Kidney (tissue), 14 donors: ENCODE results near the gene GYS1. TPM values are rescaled to one million over a fixed set of nuclear protein-coding genes. Genes with fewer than 3 reads are reported as not detected.

Source experiments
- DNase-seq, 5 donors: peaks; one replicate each; pipeline ENCODE4 v3.0.0-alpha.2; 2013 to 2020
- FAIRE-seq: peaks from 2 replicates; lab custom pipeline; 2012; peaks lifted over from hg19 to GRCh38; lab: Jason Lieb, UNC
- H3K27ac ChIP-seq, 2 donors: one replicate each; pipeline ENCODE4 v1.7.0; 2013; ENCODE audit warnings: low read depth in 2 of 2, low read length in 2 of 2, inconsistent platforms in 1 of 2
- H3K27me3 ChIP-seq: one replicate; pipeline ENCODE4 v1.7.1; 2013; ENCODE audit warnings: low read length, inconsistent platforms; ENCODE audit not compliant: control insufficient read depth, insufficient read depth
- H3K36me3 ChIP-seq, 3 donors: one replicate each; pipeline versions ENCODE4 v1.7.0 to v1.7.1; 2013; ENCODE audit warnings: low read length in 3 of 3, control low read depth in 1 of 3, inconsistent platforms in 1 of 3; ENCODE audit not compliant: insufficient read depth in 3 of 3, control insufficient read depth in 2 of 3
- H3K4me1 ChIP-seq, 3 donors: one replicate each; pipeline versions ENCODE4 v1.7.0 to v1.7.1; 2013; ENCODE audit warnings: low read length in 3 of 3, inconsistent platforms in 1 of 3, low read depth in 1 of 3; ENCODE audit not compliant: control insufficient read depth in 2 of 3, insufficient read depth in 2 of 3
- H3K4me3 ChIP-seq, 3 donors: one replicate each; pipeline versions ENCODE4 v1.7.0 to v1.8.1; 2013; ENCODE audit warnings: low read length in 3 of 3, control low read depth in 1 of 3, inconsistent platforms in 1 of 3
- H3K9ac ChIP-seq, 3 donors: one replicate each; pipeline versions ENCODE4 v1.7.0 to v1.7.1; 2013; ENCODE audit warnings: low read length in 3 of 3, control low read depth in 1 of 3, inconsistent platforms in 1 of 3
- H3K9me3 ChIP-seq, 3 donors: one replicate each; pipeline versions ENCODE4 v1.7.0 to v1.7.1; 2013; ENCODE audit warnings: low read length in 3 of 3, control low read depth in 1 of 3, inconsistent platforms in 1 of 3; ENCODE audit not compliant: control insufficient read depth in 2 of 3, insufficient read depth in 1 of 3
- CTCF ChIP-seq: IDR thresholded peaks from 3 replicates; pipeline ENCODE4 v1.5.1; 2012; ENCODE audit warnings: mild to moderate bottlenecking, moderate library complexity, borderline replicate concordance; ENCODE audit not compliant: insufficient read depth; ENCODE audit errors: extremely low read depth
- intact Hi-C: fragments of 100-400 bp; cut with DNase I; formaldehyde crosslinking; loops from one replicate; pipeline ENCODE4 v1.11.1; 2022
- polyA plus RNA-seq: library from polyadenylated mRNA; stranded (reverse); fragments of 350-450 nt; fragmentation: Illumina TruSeq; extraction: RNeasy Lipid Tissue Mini Kit (QIAGEN cat#74804); gene quantifications from one replicate; pipeline ENCODE4 v1.2.3, GENCODE V29; 2014; ENCODE audit warnings: low read depth, low replicate concordance; ENCODE audit not compliant: insufficient read depth
- total RNA-seq: library from RNA; stranded (reverse); fragmentation: NEBNext Ultra II Directional; extraction: Animal tissue kit (Norgen Biotek cat#: 25700); gene quantifications from one replicate; pipeline ENCODE4 v1.2.1, GENCODE V29; 2021
- donor health status: control.
- donor health status: control.
- donor health status: control.
- donor health status: control.
- donor health status: control.
- donor health status: DM: yes; HTN: yes; CAD: no.
- donor health status: Normal renal cell carcinoma (clear cell type).

The GYS1 gene
- total and polyA plus RNA-seq, 2 donors from 2014 or later, result 23.9 to 41.5 TPM

- Histone ChIP-seq H3K9me3 (no peaks in the 10 kb centered on the region), H3K9ac (no peak overlapping the region), H3K4me3 (no peak overlapping the region), H3K27ac (no peak overlapping the region), H3K4me1 (no peaks in the 10 kb centered on the region), H3K36me3 (peaks cover 0 to 25% (median 18%) of the 10 kb centered on the region in 3 donors), H3K27me3 (no peaks in the 10 kb centered on the region)
- TF ChIP-seq CTCF, result no peak
- FAIRE-seq, result no peak
- DNase-seq, result no peak
- intact Hi-C loops, result no loop called here
Observed at GRCh38 chr19:49004133-49004532, 11.0 kb upstream of the GYS1 start.

GRCh38 chr19:48999481-49000325 lies 6.6 kb upstream of the GYS1 start:
- H3K4me1 ChIP-seq, result peaks cover 0 to 3% (median 0%) of the 10 kb centered on the region in 3 donors
- no peak overlapping the region for H3K4me3 ChIP-seq
- DNase-seq (peak in 4 of 5 donors; percentile 68 to 75 (median 73)), FAIRE-seq (no peak)
- no peaks in the 10 kb centered on the region for H3K9me3 ChIP-seq
- H3K27ac ChIP-seq, result no peak overlapping the region
- peak; percentile 50 for TF ChIP-seq CTCF
- H3K36me3 ChIP-seq, result peaks cover 0 to 5% (median 4%) of the 10 kb centered on the region in 3 donors
- intact Hi-C loops, result no loop called here
- no peak overlapping the region for H3K9ac ChIP-seq
- H3K27me3 ChIP-seq, result no peaks in the 10 kb centered on the region

GRCh38 chr19:48997972-48998371 lies 4.9 kb upstream of the GYS1 start:
- H3K27me3 ChIP-seq, result no peaks in the 10 kb centered on the region
- no peak for FAIRE-seq

More at GRCh38 chr19:48997972-48998371, 4.9 kb upstream of the GYS1 start:
- Histone ChIP-seq H3K27ac (no peak overlapping the region), H3K4me1 (peaks cover 0 to 9% (median 6%) of the 10 kb centered on the region in 3 donors), H3K36me3 (no peaks in the 10 kb centered on the region), H3K9ac (no peak overlapping the region), H3K4me3 (no peak overlapping the region), H3K9me3 (no peaks in the 10 kb centered on the region)
- intact Hi-C loops, result no loop called here
- TF ChIP-seq CTCF, result peak; percentile 28
- peak in 1 of 5 donors; percentile 34 for DNase-seq
